Osteoblast (primary cell): ENCODE data around the gene TMPRSS9. TPM values are rescaled to one million over a fixed set of nuclear protein-coding genes. Genes with fewer than 3 reads are reported as not detected.
A peak's percentile ranks its signal among the peaks of the same experiment; 100 is the strongest.

ENCODE experiments used
- DNase-seq: peaks from one replicate; pipeline ENCODE4 v3.0.0; 2011; ENCODE audit warnings: low spot score, mixed read lengths; ENCODE audit not compliant: insufficient read length; ENCODE audit errors: missing footprints
- H2AFZ ChIP-seq: 2 replicates; pipeline ENCODE4 v1.6.0; 2011; ENCODE audit warnings: mild to moderate bottlenecking, low read length
- H3K27ac ChIP-seq: 2 replicates; pipeline ENCODE4 v1.5.1; 2011; ENCODE audit warnings: mild to moderate bottlenecking, low read depth, low read length, moderate library complexity
- H3K27me3 ChIP-seq: 2 replicates; pipeline ENCODE4 v1.6.0; 2012; ENCODE audit warnings: mild to moderate bottlenecking, control low read depth, inconsistent platforms, low read length, moderate library complexity; ENCODE audit not compliant: insufficient read depth
- H3K36me3 ChIP-seq: 2 replicates; pipeline ENCODE4 v1.5.1; 2011; ENCODE audit warnings: mild to moderate bottlenecking, low read length, control low read depth, moderate library complexity; ENCODE audit not compliant: insufficient read depth
- H3K4me1 ChIP-seq: 2 replicates; pipeline ENCODE4 v1.5.1; 2011; ENCODE audit warnings: mild to moderate bottlenecking, low read length, control low read depth, moderate library complexity; ENCODE audit not compliant: insufficient read depth
- H3K4me2 ChIP-seq: 2 replicates; pipeline ENCODE4 v1.6.0; 2011; ENCODE audit warnings: mild to moderate bottlenecking, low read length; ENCODE audit not compliant: insufficient read depth
- H3K4me3 ChIP-seq: fragments of 200-600 bp; sonication (generic); 3 replicates; pipeline ENCODE4 v1.5.1; 2012; ENCODE audit warnings: mild to moderate bottlenecking, low read length, inconsistent platforms; ENCODE audit not compliant: insufficient read depth
- H3K79me2 ChIP-seq: 2 replicates; pipeline ENCODE4 v1.6.0; 2012; ENCODE audit warnings: mild to moderate bottlenecking, low read length, control low read depth, inconsistent platforms; ENCODE audit not compliant: insufficient read depth
- H3K9me3 ChIP-seq: 2 replicates; pipeline ENCODE4 v1.5.1; 2011; ENCODE audit warnings: low read depth, low read length, control low read depth
- H4K20me1 ChIP-seq: 2 replicates; pipeline ENCODE4 v1.6.0; 2012; ENCODE audit warnings: mild to moderate bottlenecking, low read length, control low read depth; ENCODE audit not compliant: insufficient read depth
- CTCF ChIP-seq: IDR thresholded peaks from 2 replicates; pipeline ENCODE4 v1.5.1; 2011; ENCODE audit warnings: mild to moderate bottlenecking, low read depth, low read length, moderate library complexity; ENCODE audit errors: extremely low read depth
- total RNA-seq: library from RNA; depleted of rRNA; stranded (reverse); fragments of >200 nt; gene quantifications from 2 replicates; pipeline ENCODE4 v1.2.3, GENCODE V29; 2012

TMPRSS9 gene
- total RNA-seq, 1 donor = 1.1 TPM

- H4K20me1 ChIP-seq = peaks cover 21% of the 10 kb centered on the region
Measured at GRCh38 chr19:2425622-2426581, 65.8 kb downstream of the TMPRSS9 start.

GRCh38 chr19:2426611-2427428, 66.8 kb downstream of the TMPRSS9 start:
- peaks cover 24% of the 10 kb centered on the region for H3K4me1 ChIP-seq
- no peaks in the 10 kb centered on the region for H3K27me3 ChIP-seq
- no peaks in the 10 kb centered on the region for H3K9me3 ChIP-seq
- peak overlapping the region; percentile 96 for H3K4me2 ChIP-seq
- peaks cover 28% of the 10 kb centered on the region for H3K36me3 ChIP-seq
- H3K4me3 ChIP-seq = peak overlapping the region; percentile 99
- H2AFZ ChIP-seq = peak overlapping the region; percentile 70
- peak; percentile 97 for DNase-seq
- H4K20me1 ChIP-seq = peaks cover 21% of the 10 kb centered on the region
- H3K27ac ChIP-seq = peak overlapping the region; percentile 96
- peak; percentile 22 for TF ChIP-seq CTCF
- peaks cover 48% of the 10 kb centered on the region for H3K79me2 ChIP-seq

More at GRCh38 chr19:2425622-2426581, 65.8 kb downstream of the TMPRSS9 start:
- Histone ChIP-seq H3K4me1 (peaks cover 24% of the 10 kb centered on the region), H3K36me3 (peaks cover 19% of the 10 kb centered on the region), H3K9me3 (no peaks in the 10 kb centered on the region), H2AFZ (no peak overlapping the region), H3K79me2 (peaks cover 52% of the 10 kb centered on the region), H3K27me3 (no peaks in the 10 kb centered on the region), H3K4me2 (peak overlapping the region; percentile 96), H3K27ac (peak overlapping the region; percentile 96), H3K4me3 (peak overlapping the region; percentile 99)
- no peak for TF ChIP-seq CTCF
- peak; percentile 87 for DNase-seq

- H4K20me1 ChIP-seq = peaks cover 21% of the 10 kb centered on the region
- peak within 1 kb of the TSS; percentile 99 for H3K4me3 ChIP-seq
- no peak for TF ChIP-seq CTCF
- H3K4me2 ChIP-seq = peak within 1 kb of the TSS; percentile 96
- peak within 1 kb of the TSS; percentile 96 for H3K27ac ChIP-seq
- H3K4me1 ChIP-seq = peaks cover 24% of the 10 kb centered on the region
- peak; percentile 100 for DNase-seq
- peak within 1 kb of the TSS; percentile 97 for H2AFZ ChIP-seq
- H3K79me2 ChIP-seq = peaks cover 43% of the 10 kb centered on the region
- H3K9me3 ChIP-seq = no peaks in the 10 kb centered on the region
- H3K36me3 ChIP-seq = peaks cover 30% of the 10 kb centered on the region
- no peaks in the 10 kb centered on the region for H3K27me3 ChIP-seq
Measured at GRCh38 chr19:2427429-2428320, 67.6 kb downstream of the TMPRSS9 start, which contains the start of gene TIMM13. TIMM13 (minus strand) TSS chr19:2427586; CDS start chr19:2427533, 53 bp downstream.
